ENCODE data around the gene ZNF322.

- TF ChIP-seq CTCF (IDR thresholded peaks at IDR 0.05) (no peak), POLR2AphosphoS5 (IDR thresholded peaks at IDR 0.05) (no peak), POLR2A (IDR thresholded peaks at IDR 0.05) (no peak)
Measured at GRCh38 chr6:26602262-26602661, 57.3 kb downstream of the ZNF322 start.
